GM15510 (cell line): Measurements from ENCODE around the gene GFAP.

Source experiments
- POLR2A ChIP-seq: IDR thresholded peaks from 3 replicates; pipeline ENCODE4 v1.6.1; 2011; ENCODE audit warnings: borderline replicate concordance; ENCODE audit not compliant: insufficient read length; ENCODE audit errors: extremely low read depth

The GFAP gene

DNA sequence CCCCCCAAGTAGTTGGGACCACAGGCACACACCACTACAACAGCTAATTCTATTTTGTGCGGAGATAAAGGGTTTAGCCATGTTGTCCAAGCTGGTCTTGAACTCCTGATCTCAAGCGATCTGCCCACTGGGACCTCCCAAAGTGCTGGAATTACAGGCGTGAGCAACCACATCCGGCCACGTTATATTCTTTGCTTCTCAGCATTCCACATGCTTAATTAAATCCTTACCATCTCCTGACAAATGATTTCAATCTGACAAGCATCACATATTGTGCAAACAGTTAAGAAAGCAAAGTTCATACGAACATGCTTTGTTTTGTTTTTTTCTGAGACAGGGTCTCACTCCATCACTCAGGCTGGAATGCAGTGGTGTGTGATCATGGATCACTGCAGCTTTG is 49.4 kb downstream of the GFAP start:
- no peak for TF ChIP-seq POLR2A

DNA sequence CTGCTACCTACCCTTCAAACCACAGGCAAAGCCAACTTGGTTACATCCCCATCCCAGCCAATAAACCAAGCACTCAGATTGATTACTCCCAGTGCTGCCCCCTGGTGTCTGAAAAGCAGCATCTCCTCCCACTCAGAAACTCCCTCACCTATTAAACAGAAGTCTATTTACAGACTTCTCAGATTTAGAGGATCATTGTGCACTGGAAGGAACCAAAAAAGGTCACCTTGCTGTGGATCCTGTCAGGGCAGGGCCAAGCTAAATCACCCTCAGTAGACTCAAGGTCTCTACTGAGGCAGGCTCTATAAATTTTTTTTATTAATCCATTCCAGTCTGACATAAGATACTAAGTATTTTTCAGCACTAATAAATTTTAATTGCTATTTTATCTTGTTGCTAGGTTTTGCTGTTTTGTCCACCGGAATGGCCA is 50.1 kb downstream of the GFAP start:
- no peak for TF ChIP-seq POLR2A

DNA sequence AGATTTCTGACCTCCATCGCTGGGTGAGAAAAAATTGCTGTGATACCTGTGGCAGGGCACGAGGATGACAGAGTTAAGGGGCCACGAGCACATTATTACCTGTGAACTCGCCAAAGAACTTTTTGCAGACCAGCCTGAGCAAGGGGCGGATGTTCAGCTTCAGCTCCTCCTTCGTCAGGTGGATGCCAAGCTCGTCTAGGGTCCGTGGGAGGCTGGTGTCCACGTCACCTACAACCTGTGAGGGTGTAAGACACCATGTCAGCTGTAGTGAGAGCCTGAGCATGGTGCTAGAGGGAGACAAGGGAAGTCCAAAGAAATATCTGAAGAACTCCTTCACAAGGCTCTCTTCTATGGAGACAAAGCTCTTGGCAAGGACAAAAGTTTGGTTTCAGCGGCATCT is 50.5 kb downstream of the GFAP start:
- TF ChIP-seq POLR2A = no peak

DNA sequence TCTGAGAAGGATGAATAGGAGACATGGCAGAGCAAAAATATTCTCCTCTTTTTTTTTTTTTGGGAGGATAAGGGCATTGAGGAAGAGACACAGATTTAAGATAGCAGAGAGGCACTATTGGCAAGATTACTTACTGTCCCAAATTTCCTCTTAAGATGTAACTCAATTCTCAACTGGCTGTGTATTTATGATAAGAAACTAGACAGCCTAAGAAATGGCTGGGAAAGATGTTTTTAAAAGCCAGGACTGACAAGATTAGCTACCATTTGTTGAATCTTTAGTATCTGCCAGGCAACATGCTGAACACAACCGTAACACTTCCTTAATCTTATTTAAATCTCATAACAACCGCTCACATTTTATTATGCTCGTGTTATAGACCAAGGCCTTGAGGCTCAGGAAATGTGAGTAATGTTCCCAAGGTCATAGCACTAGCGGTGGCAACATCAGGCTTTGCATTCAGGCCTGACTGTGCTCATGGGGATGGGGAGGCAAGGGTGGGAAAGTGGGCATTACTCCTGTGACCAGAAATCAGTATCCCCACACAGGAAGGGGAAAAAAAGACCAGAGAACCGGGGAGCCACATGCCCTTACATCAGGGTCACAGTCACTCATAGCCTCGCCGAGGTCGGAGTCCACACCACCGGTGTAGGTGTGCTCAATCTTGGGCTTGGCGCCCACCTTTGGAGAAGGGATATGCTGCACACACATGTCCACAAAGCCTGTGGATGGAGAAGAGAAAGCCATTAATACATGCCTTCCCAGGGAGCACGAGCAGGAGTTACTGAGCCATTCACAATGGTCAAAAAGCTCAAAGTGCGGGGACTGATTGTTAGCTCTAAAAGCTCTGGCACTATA is 52.0 kb downstream of the GFAP start:
- TF ChIP-seq POLR2A = no peak

DNA sequence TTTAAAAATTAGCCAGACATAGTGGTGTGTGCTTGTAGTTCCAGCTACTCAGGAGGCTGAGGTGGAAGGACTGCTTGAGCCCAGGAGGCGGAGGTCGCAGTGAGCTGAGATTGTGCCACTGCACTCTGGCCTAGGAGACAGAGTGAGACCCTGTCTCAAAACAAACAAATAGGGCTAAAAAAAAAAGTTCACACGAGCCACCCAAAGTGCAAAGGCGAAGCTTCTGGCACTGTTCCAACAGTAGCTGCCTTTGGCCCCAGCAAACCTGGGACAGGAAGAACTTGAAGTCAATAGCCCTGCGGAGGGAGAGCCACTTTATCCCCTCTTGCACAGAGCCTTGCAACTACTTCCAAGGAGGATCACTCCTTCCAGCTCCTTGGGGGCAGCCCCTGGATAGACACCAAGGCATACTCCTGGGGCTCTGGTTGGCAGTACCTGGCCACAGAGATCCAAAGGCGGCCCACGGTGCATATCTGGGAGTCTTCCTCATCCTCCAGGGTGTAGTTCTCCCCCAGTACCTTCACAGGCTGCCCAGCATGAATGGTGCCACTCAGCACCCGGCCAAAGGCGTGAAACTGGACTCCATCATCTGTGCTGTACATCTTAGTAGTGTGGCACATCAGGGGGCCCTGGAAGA is 52.9 kb downstream of the GFAP start:
- no peak for TF ChIP-seq POLR2A

DNA sequence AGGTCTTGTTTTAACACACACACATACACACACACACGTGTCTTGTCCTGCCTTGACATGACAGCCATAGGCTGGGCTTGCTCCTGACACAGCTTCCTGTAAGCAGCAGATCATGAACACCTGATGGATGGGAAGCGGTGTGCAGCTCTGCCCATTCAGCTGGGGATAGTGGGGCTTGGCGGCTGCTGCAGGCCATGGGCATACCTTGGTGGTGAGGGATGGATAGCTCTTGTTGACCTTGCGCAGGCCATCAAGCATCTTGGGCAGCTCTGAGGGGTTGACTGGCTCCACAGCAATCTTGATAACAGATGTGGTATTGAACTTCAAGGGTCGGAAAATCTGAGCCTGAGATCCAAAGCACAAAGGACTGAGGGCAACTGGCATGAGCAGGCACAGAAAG is 55.6 kb downstream of the GFAP start:
- TF ChIP-seq POLR2A = no peak

DNA sequence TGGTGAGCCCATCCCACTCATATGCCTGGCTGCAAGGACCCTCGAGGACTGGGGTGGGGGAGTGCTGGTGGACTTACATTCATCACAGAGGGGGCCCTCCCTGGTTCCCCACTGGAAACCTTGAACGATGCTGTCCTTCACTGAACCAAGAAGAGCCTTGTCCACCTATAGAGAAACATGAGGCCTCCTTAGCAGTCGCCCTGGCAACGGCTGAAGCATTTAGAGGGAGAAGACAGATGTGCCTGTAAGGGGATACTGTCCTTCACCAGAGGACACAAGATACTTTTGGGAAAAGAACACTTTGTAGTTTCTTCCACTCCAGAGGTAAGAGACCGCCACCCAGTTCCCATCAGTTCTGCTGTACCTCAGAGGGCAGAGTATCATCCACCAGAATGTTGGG is 61.1 kb downstream of the GFAP start:
- TF ChIP-seq POLR2A = no peak
